ENCODE results near the gene OR52N2. TPM values are rescaled to one million over a fixed set of nuclear protein-coding genes. Genes with fewer than 3 reads are reported as not detected.

Gene OR52N2
- total RNA-seq, 1 donor from 2014 or later = not detected

DNA sequence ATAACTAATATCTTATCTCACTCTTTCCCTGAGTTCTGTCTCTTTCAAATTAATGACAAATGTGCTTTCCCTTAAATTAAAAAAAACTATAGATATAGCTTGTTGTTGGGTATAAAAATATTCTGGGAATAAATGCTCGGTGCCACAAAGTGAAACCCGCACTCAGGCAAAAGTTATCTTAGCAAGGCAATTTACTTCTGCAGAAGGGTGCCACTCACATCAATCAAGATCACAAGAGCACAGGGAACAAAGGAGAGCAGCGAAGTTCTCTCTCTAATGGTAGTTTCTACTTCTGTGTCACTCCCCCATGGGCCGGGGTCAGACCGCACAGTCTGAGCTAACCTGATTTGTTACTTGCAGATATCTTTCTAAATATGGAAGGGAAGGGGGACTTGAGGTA, 4.7 kb upstream of the OR52N2 start:
- Histone ChIP-seq H3K27me3 (ENCODE audit: low read depth) (peaks cover 5% of the 10 kb centered on the region), H3K4me3 (no peak overlapping the region), H3K9me3 (replicated peaks) (peaks cover 10% of the 10 kb centered on the region), H3K36me3 (no peaks in the 10 kb centered on the region), H3K27ac (replicated peaks) (no peak overlapping the region), H3K4me1 (peaks cover 9% of the 10 kb centered on the region)
- no peak for DNase-seq
- intact Hi-C loops (cut with micrococcal nuclease) = no loop called here
- TF ChIP-seq, protein P1, sequence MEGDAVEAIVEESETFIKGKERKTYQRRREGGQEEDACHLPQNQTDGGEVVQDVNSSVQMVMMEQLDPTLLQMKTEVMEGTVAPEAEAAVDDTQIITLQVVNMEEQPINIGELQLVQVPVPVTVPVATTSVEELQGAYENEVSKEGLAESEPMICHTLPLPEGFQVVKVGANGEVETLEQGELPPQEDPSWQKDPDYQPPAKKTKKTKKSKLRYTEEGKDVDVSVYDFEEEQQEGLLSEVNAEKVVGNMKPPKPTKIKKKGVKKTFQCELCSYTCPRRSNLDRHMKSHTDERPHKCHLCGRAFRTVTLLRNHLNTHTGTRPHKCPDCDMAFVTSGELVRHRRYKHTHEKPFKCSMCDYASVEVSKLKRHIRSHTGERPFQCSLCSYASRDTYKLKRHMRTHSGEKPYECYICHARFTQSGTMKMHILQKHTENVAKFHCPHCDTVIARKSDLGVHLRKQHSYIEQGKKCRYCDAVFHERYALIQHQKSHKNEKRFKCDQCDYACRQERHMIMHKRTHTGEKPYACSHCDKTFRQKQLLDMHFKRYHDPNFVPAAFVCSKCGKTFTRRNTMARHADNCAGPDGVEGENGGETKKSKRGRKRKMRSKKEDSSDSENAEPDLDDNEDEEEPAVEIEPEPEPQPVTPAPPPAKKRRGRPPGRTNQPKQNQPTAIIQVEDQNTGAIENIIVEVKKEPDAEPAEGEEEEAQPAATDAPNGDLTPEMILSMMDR (IDR thresholded peaks at IDR 0.05; ENCODE audit: borderline replicate concordance) = no peak

DNA sequence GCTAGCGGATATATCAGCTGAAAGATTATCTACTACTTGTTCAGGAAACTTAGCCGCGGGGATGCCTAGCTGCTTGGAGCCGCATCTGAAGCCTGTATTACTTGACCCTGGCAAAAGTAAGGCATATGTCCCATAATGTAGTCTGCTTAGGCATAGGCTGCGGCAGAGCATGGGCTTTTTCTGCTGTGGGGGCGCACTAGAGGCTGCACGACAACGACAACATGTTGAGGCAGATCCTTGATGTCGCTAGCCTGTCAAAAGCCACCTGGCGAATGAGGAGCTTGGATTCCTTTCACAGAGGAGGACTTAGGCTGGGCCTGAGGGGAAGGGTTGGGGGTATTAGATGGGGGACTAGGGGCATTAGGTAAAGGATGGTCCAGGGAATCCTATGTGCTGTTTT, 1.1 kb upstream of the OR52N2 start:
- no peak overlapping the region for H3K4me3 ChIP-seq
- no peak overlapping the region for H3K27ac ChIP-seq (replicated peaks)
- TF ChIP-seq, protein P1 (IDR thresholded peaks at IDR 0.05; ENCODE audit: borderline replicate concordance) = no peak
- H3K27me3 ChIP-seq (ENCODE audit: low read depth) = peaks cover 8% of the 10 kb centered on the region
- H3K4me1 ChIP-seq = peaks cover 12% of the 10 kb centered on the region
- DNase-seq = no peak
- no peaks in the 10 kb centered on the region for H3K36me3 ChIP-seq
- intact Hi-C loops (cut with micrococcal nuclease) = loop anchor here (5.0 kb wide), 1 partner anchor 335 kb away; no protein-coding TSS in a partner anchor
- H3K9me3 ChIP-seq (replicated peaks) = peaks cover 10% of the 10 kb centered on the region

DNA sequence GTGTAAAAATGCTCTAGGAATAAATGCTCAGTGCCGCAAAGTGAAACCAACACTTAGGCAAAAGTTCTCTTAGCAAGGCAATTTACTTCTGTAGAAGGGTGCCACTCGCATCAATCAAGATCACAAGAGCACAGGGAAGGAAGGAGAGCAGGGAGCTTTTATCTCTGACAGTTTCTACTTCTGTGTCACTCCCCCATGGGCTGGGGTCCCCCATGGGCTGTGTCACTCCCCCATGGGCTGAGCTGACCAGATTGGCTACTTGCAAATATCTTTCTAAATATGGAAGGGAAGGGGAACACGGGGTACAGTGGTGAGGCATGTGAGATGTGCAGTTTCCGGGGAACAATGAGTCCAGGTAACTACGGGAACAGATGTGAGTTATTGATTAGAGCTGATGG, 397 bp downstream of the OR52N2 start:
- peaks cover 12% of the 10 kb centered on the region for H3K4me1 ChIP-seq
- H3K9me3 ChIP-seq (replicated peaks) = peaks cover 2% of the 10 kb centered on the region
- H3K4me3 ChIP-seq = peak overlapping the region; percentile 67
- DNase-seq = no peak
- peaks cover 8% of the 10 kb centered on the region for H3K27me3 ChIP-seq (ENCODE audit: low read depth)
- intact Hi-C loops (cut with micrococcal nuclease) = loop anchor here (5.0 kb wide), 1 partner anchor 337 kb away; no protein-coding TSS in a partner anchor
- TF ChIP-seq, protein P1 (IDR thresholded peaks at IDR 0.05; ENCODE audit: borderline replicate concordance) = no peak
- H3K36me3 ChIP-seq = no peaks in the 10 kb centered on the region
- H3K27ac ChIP-seq (replicated peaks) = no peak overlapping the region

DNA sequence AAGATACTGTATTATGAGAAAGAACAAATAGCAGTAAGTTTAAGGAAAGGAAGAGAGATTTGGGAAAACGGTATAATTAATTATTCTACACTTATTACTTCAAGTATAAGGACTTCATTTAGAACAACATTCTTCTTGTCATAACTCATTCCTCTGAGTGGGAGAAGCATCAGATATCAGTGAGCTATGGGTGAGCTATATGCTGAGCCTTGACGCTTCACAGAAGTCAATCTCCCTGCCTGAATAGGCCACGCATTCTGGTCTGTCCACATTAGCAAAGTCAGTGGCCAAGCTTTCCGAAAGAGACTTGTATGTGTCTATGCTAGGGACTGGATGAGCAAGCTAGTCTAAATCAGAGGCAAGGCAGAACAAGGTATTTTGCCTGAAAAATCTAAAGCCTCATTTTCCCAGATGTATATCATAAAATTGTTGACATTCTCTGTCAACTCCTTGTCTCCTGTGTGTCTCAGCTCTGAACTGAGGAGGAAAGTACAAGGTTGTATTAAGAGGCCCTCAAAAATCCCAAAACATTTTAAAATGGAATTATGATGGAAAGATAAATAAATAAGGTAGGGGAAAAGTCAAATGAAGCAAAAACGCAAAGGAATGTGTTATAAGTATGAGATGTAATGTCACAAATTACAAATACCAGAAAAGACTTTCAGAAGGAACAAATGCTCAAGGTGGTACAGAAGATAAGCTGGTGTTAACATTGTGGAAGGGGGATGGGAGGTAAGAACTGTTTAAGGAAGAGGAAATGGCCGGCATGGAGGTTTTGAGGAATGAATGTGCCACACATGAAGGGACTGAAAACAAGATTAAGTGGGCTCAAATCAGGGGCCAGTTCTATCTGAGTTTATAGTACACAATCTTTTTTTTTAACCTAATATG, 1.4 kb downstream of the OR52N2 start:
- TF ChIP-seq, protein P1 (IDR thresholded peaks at IDR 0.05; ENCODE audit: borderline replicate concordance) = no peak
- no peaks in the 10 kb centered on the region for H3K9me3 ChIP-seq (replicated peaks)
- H3K36me3 ChIP-seq = no peaks in the 10 kb centered on the region
- H3K27me3 ChIP-seq (ENCODE audit: low read depth) = peaks cover 8% of the 10 kb centered on the region
- H3K4me1 ChIP-seq = peaks cover 12% of the 10 kb centered on the region
- intact Hi-C loops (cut with micrococcal nuclease) = loop anchor here (5.0 kb wide), 1 partner anchor 338 kb away; no protein-coding TSS in a partner anchor
- H3K4me3 ChIP-seq = no peak overlapping the region
- no peak for DNase-seq
- H3K27ac ChIP-seq (replicated peaks) = no peak overlapping the region

DNA sequence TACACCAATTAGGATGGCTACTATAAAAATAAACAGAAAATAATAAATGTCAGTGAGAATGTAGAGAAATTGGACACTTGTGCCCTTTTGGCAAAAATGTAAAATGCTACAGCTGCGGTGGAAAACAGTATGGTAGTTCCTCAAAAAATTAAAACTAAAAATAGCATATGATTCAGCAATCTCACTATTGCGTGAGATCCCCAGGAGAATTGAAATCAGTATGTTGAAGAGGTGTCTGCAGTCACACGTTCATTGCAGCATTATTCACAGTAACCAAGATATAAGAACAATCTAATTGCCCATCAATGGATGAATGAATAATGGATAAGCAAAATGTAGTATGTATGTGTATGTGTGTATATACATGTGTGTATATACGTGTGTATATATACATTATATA, 6.8 kb downstream of the OR52N2 start:
- H3K4me1 ChIP-seq = peaks cover 4% of the 10 kb centered on the region
- no peak overlapping the region for H3K4me3 ChIP-seq
- H3K9me3 ChIP-seq (replicated peaks) = no peaks in the 10 kb centered on the region
- intact Hi-C loops (cut with micrococcal nuclease) = no loop called here
- no peaks in the 10 kb centered on the region for H3K27me3 ChIP-seq (ENCODE audit: low read depth)
- TF ChIP-seq, protein P1 (IDR thresholded peaks at IDR 0.05; ENCODE audit: borderline replicate concordance) = no peak
- no peaks in the 10 kb centered on the region for H3K36me3 ChIP-seq
- DNase-seq = no peak
- H3K27ac ChIP-seq (replicated peaks) = no peak overlapping the region
